B cell (primary cell): Measurements from ENCODE around the gene RPRD1A. TPM values are rescaled to one million over a fixed set of nuclear protein-coding genes. Genes with fewer than 3 reads are reported as not detected.

Experiments used
- ATAC-seq: fragments of 200-7000 bp; cut with Tn5 transposase; one replicate; pipeline ENCODE4 v1.10.0; 2021; ENCODE audit warnings: low read depth, mild to moderate bottlenecking, moderate number of reproducible peaks, moderate library complexity
- CTCF ChIA-PET: fragments of 350-600 bp; sonication (Branson Sonifier 250); formaldehyde crosslinking; loops from one replicate; lab custom pipeline; 2021; ENCODE audit warnings: antibody characterized with exemption, inconsistent platforms; lab: Charles Lee
- POLR2A ChIA-PET: fragments of 350-600 bp; sonication (Branson Sonifier 250); formaldehyde crosslinking; loops from one replicate; lab custom pipeline; 2021; ENCODE audit warnings: antibody characterized with exemption; lab: Charles Lee
- DNase-seq: peaks from one replicate; pipeline ENCODE4 v3.0.0; 2013
- H2AFZ ChIP-seq: 2 replicates; pipeline ENCODE4 v1.6.1; 2012; ENCODE audit warnings: mild to moderate bottlenecking, low read depth, low read length; ENCODE audit not compliant: insufficient read depth, poor library complexity, severe bottlenecking
- H3K27ac ChIP-seq, 2 donors: 1 replicate in 1 of 2; 2 replicates in 1 of 2; pipeline ENCODE4 v1.5.1; 2012 to 2013; ENCODE audit warnings: low read length in 2 of 2, mild to moderate bottlenecking in 2 of 2, moderate library complexity in 1 of 2
- H3K27me3 ChIP-seq, 4 experiments: fragments of 200-600 bp in 1 of 4; sonication (generic) in 1 of 4; replicated peaks in 1 of 4; 1 replicate in 2 of 4; 2 replicates in 2 of 4; pipeline versions ENCODE4 v1.6.1 to v1.7.0; 2013 to 2016; ENCODE audit warnings: low read length in 3 of 4, mild to moderate bottlenecking in 2 of 4, mixed read lengths in 1 of 4, moderate library complexity in 1 of 4; ENCODE audit not compliant: insufficient read depth in 4 of 4, control insufficient read depth in 3 of 4; ENCODE audit errors: control extremely low read depth in 1 of 4
- H3K36me3 ChIP-seq, 2 experiments: replicated peaks in 1 of 2; 1 replicate in 1 of 2; 2 replicates in 1 of 2; pipeline versions ENCODE4 v1.6.1 to v1.7.1; 2013; ENCODE audit warnings: low read length in 1 of 2; ENCODE audit not compliant: insufficient read depth in 2 of 2, control insufficient read depth in 1 of 2; ENCODE audit errors: control extremely low read depth in 1 of 2, extremely low read depth in 1 of 2
- H3K4me1 ChIP-seq, 2 donors: fragments of 200-600 bp in 1 of 2; sonication (generic) in 1 of 2; 1 replicate in 1 of 2; 2 replicates in 1 of 2; pipeline versions ENCODE4 v1.5.1 to v1.6.1; 2013 to 2017; ENCODE audit warnings: low read length in 2 of 2; ENCODE audit not compliant: control insufficient read depth in 2 of 2, insufficient read depth in 2 of 2
- H3K4me2 ChIP-seq: replicated peaks from 2 replicates; pipeline ENCODE3; 2012; ENCODE audit warnings: mild to moderate bottlenecking, low read depth, low read length; ENCODE audit not compliant: poor library complexity, severe bottlenecking
- H3K4me3 ChIP-seq, 5 experiments: fragments of 200-600 bp in 1 of 5; sonication (generic) in 1 of 5; 1 replicate in 3 of 5; 2 replicates in 2 of 5; pipeline versions ENCODE4 v1.5.1 to v1.7.0; 2011 to 2016; ENCODE audit warnings: low read length in 4 of 5, mild to moderate bottlenecking in 4 of 5, low read depth in 2 of 5, control low read depth in 1 of 5, moderate library complexity in 1 of 5; ENCODE audit not compliant: insufficient read depth in 1 of 5; ENCODE audit errors: control extremely low read depth in 1 of 5, extremely low read depth in 1 of 5
- H3K79me2 ChIP-seq: fragments of 200-600 bp; sonication (generic); one replicate; pipeline ENCODE4 v1.6.0; 2016; ENCODE audit warnings: low read length; ENCODE audit not compliant: control insufficient read depth, insufficient read depth
- H3K9ac ChIP-seq: fragments of 200-600 bp; sonication (generic); 2 replicates; pipeline ENCODE4 v1.6.1; 2017; ENCODE audit warnings: mild to moderate bottlenecking, low read length, moderate library complexity
- H3K9me3 ChIP-seq, 3 donors: one replicate each; pipeline versions ENCODE4 v1.6.1 to v1.7.1; 2013; ENCODE audit warnings: low read length in 2 of 3; ENCODE audit not compliant: control insufficient read depth in 2 of 3, insufficient read depth in 1 of 3; ENCODE audit errors: control extremely low read depth in 1 of 3
- H4K20me1 ChIP-seq: 2 replicates; pipeline ENCODE4 v1.6.0; 2012; ENCODE audit warnings: mild to moderate bottlenecking, low read length; ENCODE audit not compliant: insufficient read depth, control insufficient read depth, poor library complexity, severe bottlenecking
- H3K27ac Mint-ChIP-seq: one replicate; pipeline ENCODE4 v1.8.0; 2021; ENCODE audit warnings: mixed read lengths
- H3K27me3 Mint-ChIP-seq: one replicate; pipeline ENCODE4 v1.8.0; 2021; ENCODE audit warnings: mixed read lengths
- H3K4me1 Mint-ChIP-seq: one replicate; pipeline ENCODE4 v1.8.0; 2021; ENCODE audit warnings: mixed read lengths
- H3K4me3 Mint-ChIP-seq: one replicate; pipeline ENCODE4 v1.8.0; 2021; ENCODE audit warnings: mixed read lengths
- H3K9me3 Mint-ChIP-seq: one replicate; pipeline ENCODE4 v1.8.0; 2022; ENCODE audit warnings: mixed read lengths; ENCODE audit not compliant: insufficient read depth
- EZH2 ChIP-seq: IDR thresholded peaks from 2 replicates; pipeline ENCODE4 v1.6.1; 2012; ENCODE audit warnings: borderline replicate concordance, low read depth, mild to moderate bottlenecking, moderate library complexity, low read length; ENCODE audit not compliant: insufficient read depth, poor library complexity, severe bottlenecking
- WGBS: methylation state at CpG from one replicate; pipeline ENCODE4 v1.1.5; 2013; ENCODE audit warnings: missing lambda C conversion rate; ENCODE audit not compliant: insufficient coverage; 5-methylcytosine and 5-hydroxymethylcytosine counted together
- intact Hi-C: fragments of 100-400 bp; cut with micrococcal nuclease; formaldehyde crosslinking; loops from one replicate; pipeline ENCODE4 v1.10.0; 2022
- polyA plus RNA-seq: library from polyadenylated mRNA; depleted of rRNA; stranded (reverse); fragments of >200 nt; gene quantifications from 2 replicates; pipeline ENCODE4 v1.2.3, GENCODE V29; 2012
- total RNA-seq, 2 donors: library from RNA; stranded (reverse); fragments of 120-200 nt in 1 of 2; gene quantifications; 1 replicate in 1 of 2; 2 replicates in 1 of 2; pipeline versions ENCODE4 v1.2.3 to v1.2.4, GENCODE V29; 2013 to 2022
- TF ChIP-seq, protein P1 (sequence below): fragments of 200-600 bp; IDR thresholded peaks from one replicate; pipeline ENCODE4 v1.8.0; 2022; ENCODE audit warnings: antibody characterized with exemption, mild to moderate bottlenecking

RPRD1A gene
- total and polyA plus RNA-seq, 2 donors (not counting 1 experiment from before 2014, with no cell fraction given) = 27.6 to 62.6 TPM

DNA sequence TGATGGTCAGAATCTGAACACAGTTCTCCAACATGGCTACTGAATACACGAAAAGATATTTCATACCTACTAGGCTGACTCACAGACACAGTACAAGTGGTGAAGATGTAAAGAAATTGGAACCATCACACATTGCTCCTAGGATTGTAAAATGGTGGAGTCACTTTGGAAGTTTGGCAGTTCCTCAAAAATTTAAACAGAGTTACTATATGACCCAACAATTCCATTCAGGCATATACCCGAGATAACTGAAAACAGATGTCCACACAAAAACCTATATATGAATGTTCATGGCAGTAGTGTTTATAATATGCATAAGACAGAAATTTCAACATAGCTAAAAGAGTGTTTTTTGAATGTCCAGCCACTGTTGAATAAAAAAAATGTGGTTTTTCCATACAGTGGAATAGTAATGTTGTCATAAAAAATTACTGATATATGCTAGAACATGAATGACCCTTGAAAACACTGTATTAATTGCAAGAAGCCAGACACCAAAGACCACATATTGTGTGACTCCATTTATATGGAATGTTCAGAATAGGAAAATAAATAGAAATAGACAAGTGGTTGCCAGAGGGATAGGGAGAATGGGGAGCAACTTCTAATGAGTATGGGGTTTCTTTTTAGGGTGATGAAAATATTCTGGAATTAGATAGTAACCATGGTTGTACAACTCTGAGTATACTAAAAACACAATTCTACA, 84.8 kb downstream of the RPRD1A start:
- Histone ChIP-seq H3K27ac (no peak overlapping the region), H3K9ac (no peak overlapping the region), H3K4me3 (no peak overlapping the region), H3K79me2 (no peaks in the 10 kb centered on the region), H3K4me1 (no peaks in the 10 kb centered on the region), H3K4me2 (no peak overlapping the region), H2AFZ (no peak overlapping the region), H3K27me3 (no peaks in the 10 kb centered on the region), H4K20me1 (no peaks in the 10 kb centered on the region), H3K9me3 (no peaks in the 10 kb centered on the region), H3K36me3 (peaks cover 0 to 53% of the 10 kb centered on the region in 2 experiments)
- TF ChIP-seq EZH2 = no peak
- TF ChIP-seq, protein P1, sequence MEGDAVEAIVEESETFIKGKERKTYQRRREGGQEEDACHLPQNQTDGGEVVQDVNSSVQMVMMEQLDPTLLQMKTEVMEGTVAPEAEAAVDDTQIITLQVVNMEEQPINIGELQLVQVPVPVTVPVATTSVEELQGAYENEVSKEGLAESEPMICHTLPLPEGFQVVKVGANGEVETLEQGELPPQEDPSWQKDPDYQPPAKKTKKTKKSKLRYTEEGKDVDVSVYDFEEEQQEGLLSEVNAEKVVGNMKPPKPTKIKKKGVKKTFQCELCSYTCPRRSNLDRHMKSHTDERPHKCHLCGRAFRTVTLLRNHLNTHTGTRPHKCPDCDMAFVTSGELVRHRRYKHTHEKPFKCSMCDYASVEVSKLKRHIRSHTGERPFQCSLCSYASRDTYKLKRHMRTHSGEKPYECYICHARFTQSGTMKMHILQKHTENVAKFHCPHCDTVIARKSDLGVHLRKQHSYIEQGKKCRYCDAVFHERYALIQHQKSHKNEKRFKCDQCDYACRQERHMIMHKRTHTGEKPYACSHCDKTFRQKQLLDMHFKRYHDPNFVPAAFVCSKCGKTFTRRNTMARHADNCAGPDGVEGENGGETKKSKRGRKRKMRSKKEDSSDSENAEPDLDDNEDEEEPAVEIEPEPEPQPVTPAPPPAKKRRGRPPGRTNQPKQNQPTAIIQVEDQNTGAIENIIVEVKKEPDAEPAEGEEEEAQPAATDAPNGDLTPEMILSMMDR = no peak
- no peaks in the 10 kb centered on the region for H3K9me3 Mint-ChIP-seq
- ChIA-PET CTCF (no interaction called here), POLR2A (no interaction called here)
- WGBS = no CpG with 5 or more reads among the region's 2 CpGs
- intact Hi-C loops = no loop called here
- H3K27me3 Mint-ChIP-seq = no peaks in the 10 kb centered on the region
- H3K4me3 Mint-ChIP-seq = no peak overlapping the region
- DNase-seq (no peak), ATAC-seq (no peak)
- H3K27ac Mint-ChIP-seq = no peak overlapping the region
- H3K4me1 Mint-ChIP-seq = no peaks in the 10 kb centered on the region

DNA sequence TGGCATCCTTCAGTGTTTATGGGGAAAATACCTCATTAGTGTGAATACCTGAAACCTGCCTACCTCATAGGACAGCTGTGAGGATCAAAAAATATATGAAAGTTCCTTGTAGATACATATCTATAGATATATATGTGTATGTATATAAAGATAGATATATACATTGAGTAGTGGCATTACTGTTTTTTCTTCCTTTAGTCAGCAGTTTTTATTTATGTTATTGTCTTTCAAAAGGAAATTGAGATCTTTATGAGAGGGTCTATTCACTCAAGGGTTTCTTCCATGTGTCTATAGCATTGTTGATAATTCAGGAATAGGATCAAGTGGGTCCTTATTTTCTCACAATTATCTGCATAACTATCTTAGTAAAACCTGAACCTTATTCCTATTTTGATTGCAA, 88.2 kb downstream of the RPRD1A start:
- ChIA-PET CTCF (no interaction called here), POLR2A (no interaction called here)
- Histone ChIP-seq H3K9ac (no peak overlapping the region), H3K36me3 (peaks cover 0 to 72% of the 10 kb centered on the region in 2 experiments), H3K9me3 (no peaks in the 10 kb centered on the region), H3K79me2 (no peaks in the 10 kb centered on the region), H3K27ac (no peak overlapping the region), H2AFZ (no peak overlapping the region), H4K20me1 (no peaks in the 10 kb centered on the region), H3K4me1 (peaks cover 0 to 2% of the 10 kb centered on the region in 2 donors), H3K4me2 (no peak overlapping the region), H3K4me3 (no peak overlapping the region), H3K27me3 (no peaks in the 10 kb centered on the region)
- TF ChIP-seq EZH2 = no peak
- TF ChIP-seq, protein P1 = no peak
- ATAC-seq = no peak
- Mint-ChIP-seq H3K27me3 (no peaks in the 10 kb centered on the region), H3K27ac (no peak overlapping the region), H3K4me3 (no peak overlapping the region), H3K9me3 (no peaks in the 10 kb centered on the region), H3K4me1 (peaks cover 9% of the 10 kb centered on the region)
- intact Hi-C loops = loop anchor here (10.0 kb wide), 1 partner anchor 804 kb away; no protein-coding TSS in a partner anchor
- no peak for DNase-seq
